Measurements from ENCODE around the gene PHLDA1. TPM values are rescaled to one million over a fixed set of nuclear protein-coding genes. Genes with fewer than 3 reads are reported as not detected.

The PHLDA1 gene
- total and polyA plus RNA-seq, 2 of the 13 experiments (the other 11 are each of a cell fraction or from before 2014, with no cell fraction given): 33.8 to 41.0 TPM

DNA sequence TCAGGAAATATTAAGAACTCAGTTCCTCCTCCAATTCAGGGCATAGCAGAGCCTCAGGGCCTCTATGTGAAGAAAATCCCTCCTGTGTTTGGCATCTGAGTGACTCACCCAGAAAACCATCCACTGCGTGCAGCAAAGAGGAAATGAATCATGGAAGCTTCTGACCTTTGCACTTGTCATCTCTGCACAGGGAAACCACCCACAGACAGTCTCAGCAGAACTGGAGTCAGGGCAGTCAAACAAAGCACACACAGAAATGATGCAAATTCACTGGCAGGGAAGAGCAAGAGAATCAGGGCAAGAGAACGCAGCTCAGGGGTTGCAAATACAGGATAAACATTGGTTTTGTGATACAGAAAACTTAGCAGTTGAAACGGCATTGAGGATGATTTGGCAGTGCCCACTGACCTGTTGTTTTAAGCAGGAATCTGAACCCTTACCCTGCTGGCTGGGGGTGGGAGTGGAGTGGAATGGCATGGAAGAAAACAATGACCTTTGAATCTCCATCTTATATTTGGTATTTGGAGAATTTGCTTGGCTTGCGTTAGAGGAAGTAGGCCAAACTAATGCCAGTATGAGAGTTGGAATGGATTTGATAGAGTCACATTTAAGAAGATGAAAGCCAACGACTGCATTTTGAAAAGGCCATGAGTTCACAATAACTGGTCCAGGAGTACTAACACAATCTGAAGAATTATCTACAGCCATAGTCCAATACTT, 53.5 kb downstream of the PHLDA1 start (continued):
- TF ChIP-seq TSC22D2 (CRISPR knock-in tag; IDR thresholded peaks at IDR 0.05; ENCODE audit: borderline replicate concordance) (no peak), SATB2 (CRISPR knock-in tag; IDR thresholded peaks at IDR 0.05) (no peak), SP4 (CRISPR knock-in tag; IDR thresholded peaks at IDR 0.05) (no peak), ZNF572 (CRISPR knock-in tag; IDR thresholded peaks at IDR 0.05) (no peak), AGO2 (optimal IDR thresholded peaks at IDR 0.05; ENCODE audit: low read depth, low read length) (no peak), SCMH1 (CRISPR knock-in tag; IDR thresholded peaks at IDR 0.05; ENCODE audit: borderline replicate concordance) (no peak), HNRNPH1 (optimal IDR thresholded peaks at IDR 0.05; ENCODE audit: low read depth, low read length) (no peak), KDM6A (CRISPR knock-in tag; IDR thresholded peaks at IDR 0.05; ENCODE audit: low read depth) (peak; percentile 89), RBM39 (IDR thresholded peaks at IDR 0.05; ENCODE audit: low read depth, low read length, poor library complexity, severe bottlenecking) (no peak), PHF8 (CRISPR knock-in tag; IDR thresholded peaks at IDR 0.05) (peak; percentile 29; the same call in 1 of the 2 replicates), KAT7 (CRISPR knock-in tag; IDR thresholded peaks at IDR 0.05; ENCODE audit: borderline replicate concordance) (peak; percentile 36; the same call in 1 of the 2 replicates), EED (CRISPR knock-in tag; IDR thresholded peaks at IDR 0.05) (no peak)
- TF ChIP-seq, protein P1, sequence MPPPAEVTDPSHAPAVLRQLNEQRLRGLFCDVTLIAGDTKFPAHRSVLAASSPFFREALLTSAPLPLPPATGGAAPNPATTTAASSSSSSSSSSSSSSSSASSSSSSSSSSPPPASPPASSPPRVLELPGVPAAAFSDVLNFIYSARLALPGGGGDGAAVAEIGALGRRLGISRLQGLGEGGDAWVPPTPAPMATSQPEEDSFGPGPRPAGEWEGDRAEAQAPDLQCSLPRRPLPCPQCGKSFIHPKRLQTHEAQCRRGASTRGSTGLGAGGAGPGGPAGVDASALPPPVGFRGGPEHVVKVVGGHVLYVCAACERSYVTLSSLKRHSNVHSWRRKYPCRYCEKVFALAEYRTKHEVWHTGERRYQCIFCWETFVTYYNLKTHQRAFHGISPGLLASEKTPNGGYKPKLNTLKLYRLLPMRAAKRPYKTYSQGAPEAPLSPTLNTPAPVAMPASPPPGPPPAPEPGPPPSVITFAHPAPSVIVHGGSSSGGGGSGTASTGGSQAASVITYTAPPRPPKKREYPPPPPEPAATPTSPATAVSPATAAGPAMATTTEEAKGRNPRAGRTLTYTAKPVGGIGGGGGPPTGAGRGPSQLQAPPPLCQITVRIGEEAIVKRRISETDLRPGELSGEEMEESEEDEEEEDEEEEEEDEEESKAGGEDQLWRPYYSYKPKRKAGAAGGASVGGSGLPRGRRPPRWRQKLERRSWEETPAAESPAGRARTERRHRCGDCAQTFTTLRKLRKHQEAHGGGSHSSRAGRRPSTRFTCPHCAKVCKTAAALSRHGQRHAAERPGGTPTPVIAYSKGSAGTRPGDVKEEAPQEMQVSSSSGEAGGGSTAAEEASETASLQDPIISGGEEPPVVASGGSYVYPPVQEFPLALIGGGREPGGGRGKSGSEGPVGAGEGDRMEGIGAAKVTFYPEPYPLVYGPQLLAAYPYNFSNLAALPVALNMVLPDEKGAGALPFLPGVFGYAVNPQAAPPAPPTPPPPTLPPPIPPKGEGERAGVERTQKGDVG (CRISPR knock-in tag; IDR thresholded peaks at IDR 0.05; ENCODE audit: borderline replicate concordance): 0 out of 2 replicates have a peak, but pooled peaks have one; percentile 41
- TF ChIP-seq, protein P2, sequence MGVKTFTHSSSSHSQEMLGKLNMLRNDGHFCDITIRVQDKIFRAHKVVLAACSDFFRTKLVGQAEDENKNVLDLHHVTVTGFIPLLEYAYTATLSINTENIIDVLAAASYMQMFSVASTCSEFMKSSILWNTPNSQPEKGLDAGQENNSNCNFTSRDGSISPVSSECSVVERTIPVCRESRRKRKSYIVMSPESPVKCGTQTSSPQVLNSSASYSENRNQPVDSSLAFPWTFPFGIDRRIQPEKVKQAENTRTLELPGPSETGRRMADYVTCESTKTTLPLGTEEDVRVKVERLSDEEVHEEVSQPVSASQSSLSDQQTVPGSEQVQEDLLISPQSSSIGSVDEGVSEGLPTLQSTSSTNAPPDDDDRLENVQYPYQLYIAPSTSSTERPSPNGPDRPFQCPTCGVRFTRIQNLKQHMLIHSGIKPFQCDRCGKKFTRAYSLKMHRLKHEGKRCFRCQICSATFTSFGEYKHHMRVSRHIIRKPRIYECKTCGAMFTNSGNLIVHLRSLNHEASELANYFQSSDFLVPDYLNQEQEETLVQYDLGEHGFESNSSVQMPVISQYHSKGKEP (CRISPR knock-in tag; IDR thresholded peaks at IDR 0.05): no peak; the same call in 1 of the 2 replicates
- TF ChIP-seq, protein P3, sequence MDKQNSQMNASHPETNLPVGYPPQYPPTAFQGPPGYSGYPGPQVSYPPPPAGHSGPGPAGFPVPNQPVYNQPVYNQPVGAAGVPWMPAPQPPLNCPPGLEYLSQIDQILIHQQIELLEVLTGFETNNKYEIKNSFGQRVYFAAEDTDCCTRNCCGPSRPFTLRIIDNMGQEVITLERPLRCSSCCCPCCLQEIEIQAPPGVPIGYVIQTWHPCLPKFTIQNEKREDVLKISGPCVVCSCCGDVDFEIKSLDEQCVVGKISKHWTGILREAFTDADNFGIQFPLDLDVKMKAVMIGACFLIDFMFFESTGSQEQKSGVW (CRISPR knock-in tag; IDR thresholded peaks at IDR 0.05; ENCODE audit: borderline replicate concordance): no peak
- TF ChIP-seq, protein P4, sequence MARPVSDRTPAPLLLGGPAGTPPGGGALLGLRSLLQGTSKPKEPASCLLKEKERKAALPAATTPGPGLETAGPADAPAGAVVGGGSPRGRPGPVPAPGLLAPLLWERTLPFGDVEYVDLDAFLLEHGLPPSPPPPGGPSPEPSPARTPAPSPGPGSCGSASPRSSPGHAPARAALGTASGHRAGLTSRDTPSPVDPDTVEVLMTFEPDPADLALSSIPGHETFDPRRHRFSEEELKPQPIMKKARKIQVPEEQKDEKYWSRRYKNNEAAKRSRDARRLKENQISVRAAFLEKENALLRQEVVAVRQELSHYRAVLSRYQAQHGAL (CRISPR knock-in tag; IDR thresholded peaks at IDR 0.05; ENCODE audit: not compliant biosample characterization): no peak
- TF ChIP-seq, protein P5, sequence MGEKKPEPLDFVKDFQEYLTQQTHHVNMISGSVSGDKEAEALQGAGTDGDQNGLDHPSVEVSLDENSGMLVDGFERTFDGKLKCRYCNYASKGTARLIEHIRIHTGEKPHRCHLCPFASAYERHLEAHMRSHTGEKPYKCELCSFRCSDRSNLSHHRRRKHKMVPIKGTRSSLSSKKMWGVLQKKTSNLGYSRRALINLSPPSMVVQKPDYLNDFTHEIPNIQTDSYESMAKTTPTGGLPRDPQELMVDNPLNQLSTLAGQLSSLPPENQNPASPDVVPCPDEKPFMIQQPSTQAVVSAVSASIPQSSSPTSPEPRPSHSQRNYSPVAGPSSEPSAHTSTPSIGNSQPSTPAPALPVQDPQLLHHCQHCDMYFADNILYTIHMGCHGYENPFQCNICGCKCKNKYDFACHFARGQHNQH (CRISPR knock-in tag; IDR thresholded peaks at IDR 0.05): peak; percentile 89
- TF ChIP-seq, protein P6, sequence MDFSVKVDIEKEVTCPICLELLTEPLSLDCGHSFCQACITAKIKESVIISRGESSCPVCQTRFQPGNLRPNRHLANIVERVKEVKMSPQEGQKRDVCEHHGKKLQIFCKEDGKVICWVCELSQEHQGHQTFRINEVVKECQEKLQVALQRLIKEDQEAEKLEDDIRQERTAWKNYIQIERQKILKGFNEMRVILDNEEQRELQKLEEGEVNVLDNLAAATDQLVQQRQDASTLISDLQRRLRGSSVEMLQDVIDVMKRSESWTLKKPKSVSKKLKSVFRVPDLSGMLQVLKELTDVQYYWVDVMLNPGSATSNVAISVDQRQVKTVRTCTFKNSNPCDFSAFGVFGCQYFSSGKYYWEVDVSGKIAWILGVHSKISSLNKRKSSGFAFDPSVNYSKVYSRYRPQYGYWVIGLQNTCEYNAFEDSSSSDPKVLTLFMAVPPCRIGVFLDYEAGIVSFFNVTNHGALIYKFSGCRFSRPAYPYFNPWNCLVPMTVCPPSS (IDR thresholded peaks at IDR 0.05): no peak
